ENCODE measurements around the gene NDUFV2. TPM values are rescaled to one million over a fixed set of nuclear protein-coding genes. Genes with fewer than 3 reads are reported as not detected.
A peak's percentile ranks its signal among the peaks of the same experiment; 100 is the strongest.

Gene NDUFV2
- total RNA-seq, 1 donor from 2014 or later = 97.7 TPM

DNA sequence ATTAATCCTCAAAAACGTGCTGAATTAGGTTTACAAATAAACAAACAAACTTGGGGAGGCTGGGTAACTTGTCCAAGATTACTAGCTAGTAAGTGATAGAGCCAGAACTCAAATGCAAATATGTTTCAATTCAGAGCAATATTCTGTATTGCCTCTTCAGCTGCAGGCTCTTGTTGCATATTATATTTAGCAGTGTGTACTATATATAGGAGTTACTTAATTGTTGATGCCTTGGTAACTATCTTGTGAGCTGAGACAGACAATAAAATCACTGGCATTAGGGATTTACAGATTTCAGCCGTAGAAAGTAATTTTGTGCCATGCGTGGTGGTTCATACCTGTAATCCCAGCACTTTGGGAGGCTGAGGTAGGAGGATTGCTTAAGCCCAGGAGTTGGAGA is 23.8 kb downstream of the NDUFV2 start:
- H3K9me3 Mint-ChIP-seq (ENCODE audit: unreplicated experiment) = no peaks in the 10 kb centered on the region
- H3K27ac Mint-ChIP-seq (ENCODE audit: unreplicated experiment) = no peak overlapping the region
- no peak for DNase-seq (ENCODE audit: extremely low spot score, unreplicated experiment)
- H3K27me3 Mint-ChIP-seq (ENCODE audit: unreplicated experiment) = no peaks in the 10 kb centered on the region
- H3K36me3 Mint-ChIP-seq (ENCODE audit: unreplicated experiment) = peaks cover 55% of the 10 kb centered on the region
- no peak for TF ChIP-seq CTCF (IDR thresholded peaks at IDR 0.05)
- H3K4me1 Mint-ChIP-seq (ENCODE audit: unreplicated experiment) = peaks cover 6% of the 10 kb centered on the region
- H3K4me3 Mint-ChIP-seq (ENCODE audit: unreplicated experiment) = no peak overlapping the region

DNA sequence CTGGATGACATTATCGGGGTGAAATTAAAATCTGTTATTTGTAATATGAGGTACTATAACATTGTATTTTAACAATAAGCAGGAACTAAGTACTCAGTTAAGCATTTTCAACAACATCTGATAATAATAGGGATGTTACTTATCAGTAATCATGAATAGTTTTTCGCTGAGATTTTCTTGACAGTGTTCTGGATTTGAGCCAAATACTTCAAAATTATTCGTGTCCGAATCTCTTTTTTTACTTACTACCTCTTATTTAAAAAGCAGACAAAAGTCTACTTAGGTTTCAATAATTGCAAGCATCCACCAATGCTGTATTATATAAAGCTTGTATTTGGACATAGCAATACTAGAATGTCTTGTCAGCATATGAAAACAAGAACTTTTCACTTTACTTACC is 27.7 kb downstream of the NDUFV2 start:
- H3K4me1 Mint-ChIP-seq (ENCODE audit: unreplicated experiment) = peaks cover 5% of the 10 kb centered on the region
- H3K36me3 Mint-ChIP-seq (ENCODE audit: unreplicated experiment) = peaks cover 46% of the 10 kb centered on the region
- no peaks in the 10 kb centered on the region for H3K9me3 Mint-ChIP-seq (ENCODE audit: unreplicated experiment)
- TF ChIP-seq CTCF (IDR thresholded peaks at IDR 0.05) = no peak
- H3K27ac Mint-ChIP-seq (ENCODE audit: unreplicated experiment) = no peak overlapping the region
- no peak overlapping the region for H3K4me3 Mint-ChIP-seq (ENCODE audit: unreplicated experiment)
- DNase-seq (ENCODE audit: extremely low spot score, unreplicated experiment) = no peak
- H3K27me3 Mint-ChIP-seq (ENCODE audit: unreplicated experiment) = no peaks in the 10 kb centered on the region

DNA sequence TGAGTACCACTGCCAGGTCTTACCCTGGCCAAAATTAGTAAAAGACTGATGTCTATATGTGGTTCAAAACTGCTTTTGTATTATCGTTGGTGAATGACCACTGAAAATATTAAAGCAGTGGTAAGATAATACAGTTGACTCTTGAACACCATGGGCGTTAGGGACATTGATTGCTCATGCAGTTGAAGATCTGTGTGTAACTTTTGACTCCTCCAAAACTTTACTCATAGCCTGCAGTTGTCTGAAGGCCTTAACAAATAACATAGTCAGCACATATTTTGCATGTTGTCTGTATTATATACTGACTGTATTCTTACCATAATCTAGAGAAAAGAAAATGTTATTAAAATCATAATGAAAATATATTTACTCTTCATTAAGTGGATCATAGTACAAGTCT is 28.3 kb downstream of the NDUFV2 start:
- peaks cover 40% of the 10 kb centered on the region for H3K36me3 Mint-ChIP-seq (ENCODE audit: unreplicated experiment)
- no peak overlapping the region for H3K4me3 Mint-ChIP-seq (ENCODE audit: unreplicated experiment)
- no peak for DNase-seq (ENCODE audit: extremely low spot score, unreplicated experiment)
- H3K9me3 Mint-ChIP-seq (ENCODE audit: unreplicated experiment) = no peaks in the 10 kb centered on the region
- no peak for TF ChIP-seq CTCF (IDR thresholded peaks at IDR 0.05)
- peaks cover 11% of the 10 kb centered on the region for H3K4me1 Mint-ChIP-seq (ENCODE audit: unreplicated experiment)
- no peaks in the 10 kb centered on the region for H3K27me3 Mint-ChIP-seq (ENCODE audit: unreplicated experiment)
- no peak overlapping the region for H3K27ac Mint-ChIP-seq (ENCODE audit: unreplicated experiment)

GRCh38 chr18:9132628-9133027 is 30.1 kb downstream of the NDUFV2 start:
- DNase-seq (ENCODE audit: extremely low spot score, unreplicated experiment) = no peak
- no peak overlapping the region for H3K27ac Mint-ChIP-seq (ENCODE audit: unreplicated experiment)
- no peak overlapping the region for H3K4me3 Mint-ChIP-seq (ENCODE audit: unreplicated experiment)
- peaks cover 12% of the 10 kb centered on the region for H3K4me1 Mint-ChIP-seq (ENCODE audit: unreplicated experiment)
- no peaks in the 10 kb centered on the region for H3K27me3 Mint-ChIP-seq (ENCODE audit: unreplicated experiment)
- H3K36me3 Mint-ChIP-seq (ENCODE audit: unreplicated experiment) = peaks cover 32% of the 10 kb centered on the region
- no peaks in the 10 kb centered on the region for H3K9me3 Mint-ChIP-seq (ENCODE audit: unreplicated experiment)
- no peak for TF ChIP-seq CTCF (IDR thresholded peaks at IDR 0.05)

DNA sequence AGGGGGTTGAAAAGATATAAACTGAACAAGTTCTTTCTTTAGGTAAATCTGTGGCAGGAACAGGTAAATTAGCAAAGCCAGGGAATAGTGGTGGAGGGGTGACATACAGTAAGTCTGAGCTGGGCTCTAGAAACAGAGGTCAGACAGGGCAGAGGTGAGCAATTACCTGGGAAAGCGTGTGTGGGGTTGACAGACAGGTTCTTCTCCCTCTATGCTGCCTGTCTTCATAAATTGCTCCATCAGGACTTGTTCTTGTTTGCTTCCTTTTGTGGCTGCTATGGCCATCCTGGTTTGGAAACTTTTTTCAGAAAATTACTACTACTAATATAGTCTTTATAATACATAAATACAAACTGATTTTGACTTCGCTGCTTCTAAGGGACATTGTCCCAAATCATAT is 30.7 kb downstream of the NDUFV2 start:
- peaks cover 27% of the 10 kb centered on the region for H3K36me3 Mint-ChIP-seq (ENCODE audit: unreplicated experiment)
- no peak overlapping the region for H3K4me3 Mint-ChIP-seq (ENCODE audit: unreplicated experiment)
- H3K4me1 Mint-ChIP-seq (ENCODE audit: unreplicated experiment) = peaks cover 17% of the 10 kb centered on the region
- peak overlapping the region; percentile 50 for H3K27ac Mint-ChIP-seq (ENCODE audit: unreplicated experiment)
- no peak for TF ChIP-seq CTCF (IDR thresholded peaks at IDR 0.05)
- no peaks in the 10 kb centered on the region for H3K9me3 Mint-ChIP-seq (ENCODE audit: unreplicated experiment)
- DNase-seq (ENCODE audit: extremely low spot score, unreplicated experiment) = no peak
- H3K27me3 Mint-ChIP-seq (ENCODE audit: unreplicated experiment) = no peaks in the 10 kb centered on the region

All from osteocyte (in vitro differentiated cells).